ENCODE data around the gene ASPSCR1.

The ASPSCR1 gene

DNA sequence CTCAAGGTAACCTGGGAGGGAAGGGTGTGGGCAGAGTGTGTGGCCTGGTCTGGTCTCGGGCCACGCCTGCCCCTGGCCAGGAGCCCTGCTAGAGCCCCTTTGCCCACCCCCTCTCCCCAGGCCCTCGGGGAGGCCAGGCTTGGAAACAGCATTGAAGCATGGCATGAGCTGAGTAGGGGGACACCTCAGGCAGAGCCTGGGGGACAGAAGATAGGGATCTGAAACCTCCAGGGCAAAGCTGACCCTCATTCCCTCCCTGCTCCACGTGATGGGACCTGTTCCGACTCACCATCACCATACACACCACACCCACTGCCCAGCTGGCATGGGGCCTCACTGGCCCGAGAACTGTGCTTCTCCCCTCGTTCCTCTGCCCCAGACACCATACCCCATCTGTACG lies 71.7 kb downstream of the ASPSCR1 start:
- TF ChIP-seq TAF1 (IDR thresholded peaks at IDR 0.05; ENCODE audit: borderline replicate concordance, insufficient read depth, low read length) (no peak), REST (IDR thresholded peaks at IDR 0.05; ENCODE audit: insufficient read depth in 1 of 2, low read depth in 2 of 2, low read length in 2 of 2) (no peak)

- TF ChIP-seq FOXP2 (optimal IDR thresholded peaks at IDR 0.05; ENCODE audit: borderline replicate concordance, extremely low read depth, extremely low read length, insufficient read depth) (no peak), SIN3A (IDR thresholded peaks at IDR 0.05; ENCODE audit: borderline replicate concordance, insufficient read depth, low read length) (no peak), TAF1 (IDR thresholded peaks at IDR 0.05; ENCODE audit: borderline replicate concordance, insufficient read depth, low read length) (no peak), POLR2AphosphoS5 (IDR thresholded peaks at IDR 0.05; ENCODE audit: low read depth, low read length) (no peak), REST (IDR thresholded peaks at IDR 0.05; ENCODE audit: insufficient read depth in 1 of 2, low read depth in 2 of 2, low read length in 2 of 2) (no peak)
These were observed 72.1 kb downstream of the ASPSCR1 start for GRCh38 chr17:82049521-82049971.

DNA sequence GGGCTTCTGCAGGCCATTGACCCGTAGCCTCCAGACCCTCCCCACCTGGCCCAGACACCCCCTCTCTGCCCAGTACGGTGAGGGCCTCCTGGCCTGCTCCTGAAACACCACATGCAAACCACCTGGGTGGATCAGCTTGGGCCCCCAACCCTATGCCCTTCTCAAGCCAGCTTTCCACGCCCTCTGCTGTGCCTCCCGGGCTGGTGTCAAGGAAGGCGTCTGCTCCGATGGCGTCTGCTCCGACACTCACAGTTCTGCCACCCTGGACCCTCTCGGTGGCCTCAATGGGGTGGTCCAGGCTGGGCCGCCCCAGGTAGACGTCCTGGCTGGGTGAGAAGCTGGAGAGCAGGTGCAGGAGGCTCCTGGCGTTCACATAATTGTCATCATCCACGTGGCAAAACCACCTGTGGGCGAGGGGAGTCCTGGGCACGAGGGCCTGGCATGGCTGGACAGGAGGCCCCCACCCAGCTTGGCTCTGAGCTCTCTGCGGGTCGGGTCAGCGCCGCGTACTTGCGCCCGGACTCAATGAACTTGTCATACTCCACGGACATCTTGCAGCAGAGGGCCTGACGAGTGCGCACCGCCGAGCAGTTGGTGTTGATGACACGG lies 72.8 kb downstream of the ASPSCR1 start:
- TF ChIP-seq POLR2AphosphoS5 (IDR thresholded peaks at IDR 0.05; ENCODE audit: low read depth, low read length), result no peak
- TF ChIP-seq REST (IDR thresholded peaks at IDR 0.05; ENCODE audit: insufficient read depth in 1 of 2, low read depth in 2 of 2, low read length in 2 of 2), result no peak
- no peak for TF ChIP-seq TAF1 (IDR thresholded peaks at IDR 0.05; ENCODE audit: borderline replicate concordance, insufficient read depth, low read length)
- no peak for TF ChIP-seq FOXP2 (optimal IDR thresholded peaks at IDR 0.05; ENCODE audit: borderline replicate concordance, extremely low read depth, extremely low read length, insufficient read depth)
- no peak for TF ChIP-seq SIN3A (IDR thresholded peaks at IDR 0.05; ENCODE audit: borderline replicate concordance, insufficient read depth, low read length)

DNA sequence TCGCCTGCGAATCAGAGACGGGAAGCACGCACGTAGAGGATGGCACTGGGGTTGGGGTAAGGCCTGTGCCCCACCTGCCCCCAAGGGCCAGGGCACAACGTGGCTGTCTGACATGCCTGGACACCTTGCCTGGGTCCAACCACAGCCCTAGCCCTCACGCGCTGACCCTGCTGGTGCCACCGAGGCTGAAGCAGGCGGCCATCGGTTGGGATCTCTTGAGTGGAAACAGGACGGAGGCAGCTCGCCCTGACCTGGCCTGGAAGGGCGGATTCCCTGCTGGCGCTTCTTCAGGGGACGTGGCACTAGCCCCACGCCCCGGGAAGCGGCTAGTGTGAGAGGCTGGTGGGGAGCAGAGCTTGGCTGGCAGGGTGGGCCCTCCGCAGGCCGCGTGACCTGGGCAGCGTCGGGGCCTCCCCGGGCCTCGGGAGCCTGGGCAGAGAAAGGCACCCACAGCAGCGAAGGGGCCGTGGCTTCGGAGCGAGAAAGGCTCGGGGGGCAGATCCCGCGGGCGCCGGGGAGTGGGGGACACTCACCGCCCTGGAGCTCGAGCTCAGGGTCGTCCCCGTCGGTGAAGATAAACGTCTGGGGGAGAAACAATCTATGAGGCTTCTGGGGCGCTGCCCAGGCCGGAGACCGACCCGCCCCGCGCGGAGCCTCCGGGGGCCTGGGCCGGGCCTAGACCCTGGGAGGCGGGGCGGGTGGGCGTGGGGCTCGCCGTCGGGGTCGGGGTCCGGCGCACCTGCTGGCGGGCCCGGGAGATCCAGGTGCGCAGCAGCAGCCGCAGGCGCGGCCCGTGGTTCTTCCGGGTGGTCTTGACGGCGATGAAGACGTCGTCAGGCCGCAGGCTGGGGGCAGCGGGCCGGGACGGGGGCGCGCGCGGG lies 73.6 kb downstream of the ASPSCR1 start:
- no peak for TF ChIP-seq SIN3A (IDR thresholded peaks at IDR 0.05; ENCODE audit: borderline replicate concordance, insufficient read depth, low read length)
- TF ChIP-seq POLR2AphosphoS5 (IDR thresholded peaks at IDR 0.05; ENCODE audit: low read depth, low read length), result no peak
- no peak for TF ChIP-seq FOXP2 (optimal IDR thresholded peaks at IDR 0.05; ENCODE audit: borderline replicate concordance, extremely low read depth, extremely low read length, insufficient read depth)
- TF ChIP-seq REST (IDR thresholded peaks at IDR 0.05; ENCODE audit: insufficient read depth in 1 of 2, low read depth in 2 of 2, low read length in 2 of 2), result no peak
- no peak for TF ChIP-seq TAF1 (IDR thresholded peaks at IDR 0.05; ENCODE audit: borderline replicate concordance, insufficient read depth, low read length)
